Daoy (cell line): ENCODE data around the gene HELT. TPM values are rescaled to one million over a fixed set of nuclear protein-coding genes. Genes with fewer than 3 reads are reported as not detected.

Source experiments
- DNase-seq: peaks from one replicate; pipeline ENCODE4 v3.0.0-alpha.2; 2015; ENCODE audit warnings: low read depth
- total RNA-seq: library from RNA; depleted of rRNA; stranded (reverse); fragments of >200 nt; shearing (Covaris generic); gene quantifications from 2 replicates; pipeline ENCODE4 v1.2.3, GENCODE V29; 2014

The HELT gene
- total RNA-seq, 1 experiment from 2014 or later: not detected

DNA sequence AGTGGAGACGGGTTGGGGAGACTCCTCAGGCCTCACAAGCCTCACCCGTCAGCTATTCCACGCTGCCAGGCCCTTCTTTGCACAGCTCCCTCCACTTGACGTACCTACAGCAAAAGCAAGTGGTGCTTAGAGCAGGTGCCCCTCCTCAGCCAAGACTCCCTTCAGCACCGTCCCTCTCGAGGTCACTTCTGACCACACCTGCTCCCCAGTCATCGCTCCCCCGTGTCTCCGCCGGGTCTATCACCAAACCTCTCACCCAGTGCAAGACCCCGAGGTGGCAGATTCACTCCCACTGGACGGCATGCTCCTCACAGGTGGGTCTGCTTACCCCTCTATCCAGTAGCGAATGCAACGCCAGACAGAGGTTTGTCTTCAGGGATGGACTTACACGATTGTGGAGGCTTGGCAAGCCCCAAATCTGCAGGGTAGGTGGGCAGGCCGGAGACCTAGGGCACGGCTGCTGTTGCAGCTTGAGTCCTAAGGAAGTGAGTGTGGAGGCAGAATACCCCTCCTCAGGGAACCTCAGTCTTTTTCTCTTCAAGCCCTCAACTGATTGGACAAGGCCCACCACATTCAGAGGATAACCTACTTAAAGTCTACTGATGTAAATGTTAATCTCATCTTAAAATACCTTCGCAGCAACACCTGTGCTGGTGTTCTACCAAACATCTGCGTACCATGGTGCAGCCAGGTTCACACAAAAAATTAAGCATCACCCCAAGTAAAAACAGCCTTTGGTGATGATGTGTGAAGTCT, 14.5 kb upstream of the HELT start:
- DNase-seq: no peak

DNA sequence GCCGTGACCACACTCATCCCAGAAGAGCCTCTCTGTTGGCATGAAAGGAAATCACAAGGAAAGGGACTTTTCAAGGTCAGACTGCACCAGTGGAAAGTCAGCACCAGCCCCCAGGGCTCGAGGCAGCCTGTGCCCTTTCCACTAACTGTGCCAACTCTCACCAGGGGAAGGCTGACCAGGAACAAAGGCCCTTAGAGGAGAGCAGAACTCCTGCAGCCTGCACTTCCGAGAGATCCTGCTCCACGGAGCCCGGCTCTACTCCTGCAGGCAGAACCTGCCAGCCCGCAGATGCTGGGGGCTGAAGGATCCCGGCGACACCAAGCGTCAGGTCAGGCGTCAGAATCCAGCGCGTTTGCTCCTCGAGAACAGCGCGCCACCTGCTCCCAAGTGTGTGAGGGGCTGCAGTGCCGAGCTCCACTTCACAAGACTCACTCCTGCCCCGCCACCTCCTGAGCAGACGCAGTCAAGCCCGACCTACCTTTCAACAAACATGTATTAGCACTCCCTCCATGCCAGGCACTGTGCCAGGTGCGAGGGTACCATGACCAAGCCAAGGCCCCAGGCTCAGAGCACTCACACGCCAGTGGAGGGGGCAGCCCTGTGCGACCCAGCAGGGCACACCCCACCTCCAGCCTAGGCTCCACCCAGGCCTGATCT, 13.6 kb upstream of the HELT start:
- no peak for DNase-seq

- DNase-seq: peak; percentile 69
Measured at GRCh38 chr4:185005219-185005819, 13.0 kb upstream of the HELT start.

- peak; percentile 20 for DNase-seq
Measured at GRCh38 chr4:185011408-185011807, 6.9 kb upstream of the HELT start.

DNA sequence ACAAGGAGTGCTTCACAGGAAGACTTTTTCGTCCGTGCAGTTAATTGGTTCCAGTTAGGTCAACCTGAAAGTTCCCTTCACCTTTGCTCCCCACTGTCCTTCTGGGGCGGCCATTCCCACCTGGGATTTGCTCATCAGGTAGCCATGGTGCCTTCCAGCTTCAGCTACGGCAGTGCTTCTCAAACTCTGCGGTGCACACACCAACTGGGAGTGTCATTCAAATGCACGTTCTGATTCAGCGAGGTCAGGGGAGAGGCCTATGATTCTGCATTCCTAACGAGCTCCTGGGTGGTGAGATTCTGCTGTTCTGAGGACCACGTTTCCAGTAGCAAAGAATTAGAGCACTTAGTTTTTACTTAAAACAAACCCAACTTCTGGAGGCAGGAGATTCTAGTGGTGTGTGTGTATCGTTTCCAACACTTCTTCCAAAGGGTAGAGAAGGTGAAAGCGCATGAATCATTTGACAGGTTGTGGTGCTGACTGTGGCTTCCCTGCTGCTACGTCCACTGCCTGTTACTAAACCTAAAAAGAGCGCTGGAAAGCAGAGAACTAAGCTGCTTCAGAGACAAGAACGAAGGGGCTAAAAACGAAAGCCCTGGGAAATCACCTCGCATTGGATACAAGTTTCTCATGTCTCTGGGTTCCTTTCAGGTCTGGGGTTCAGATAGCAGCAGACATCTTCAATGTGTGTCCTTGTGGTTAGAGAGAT, 4.7 kb upstream of the HELT start:
- no peak for DNase-seq

DNA sequence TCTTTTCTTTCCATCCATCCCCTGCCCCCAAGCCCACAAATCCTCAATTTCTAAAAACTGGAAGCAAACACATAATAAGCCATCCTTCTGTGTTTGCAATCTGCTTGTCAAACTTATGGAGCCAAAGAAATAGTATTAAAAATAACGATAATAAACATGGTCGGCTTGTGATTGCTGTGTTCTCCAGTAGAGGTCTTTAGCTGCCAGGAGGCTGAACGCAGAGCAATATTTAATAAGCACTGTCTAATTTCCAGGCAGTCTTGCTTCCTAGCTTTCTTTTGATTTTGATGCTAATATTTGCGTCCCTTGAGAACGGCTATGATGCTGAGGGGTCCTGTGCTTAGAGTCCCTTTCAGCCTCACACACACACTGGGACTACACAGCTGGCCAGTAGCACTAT, 3.2 kb upstream of the HELT start:
- no peak for DNase-seq

DNA sequence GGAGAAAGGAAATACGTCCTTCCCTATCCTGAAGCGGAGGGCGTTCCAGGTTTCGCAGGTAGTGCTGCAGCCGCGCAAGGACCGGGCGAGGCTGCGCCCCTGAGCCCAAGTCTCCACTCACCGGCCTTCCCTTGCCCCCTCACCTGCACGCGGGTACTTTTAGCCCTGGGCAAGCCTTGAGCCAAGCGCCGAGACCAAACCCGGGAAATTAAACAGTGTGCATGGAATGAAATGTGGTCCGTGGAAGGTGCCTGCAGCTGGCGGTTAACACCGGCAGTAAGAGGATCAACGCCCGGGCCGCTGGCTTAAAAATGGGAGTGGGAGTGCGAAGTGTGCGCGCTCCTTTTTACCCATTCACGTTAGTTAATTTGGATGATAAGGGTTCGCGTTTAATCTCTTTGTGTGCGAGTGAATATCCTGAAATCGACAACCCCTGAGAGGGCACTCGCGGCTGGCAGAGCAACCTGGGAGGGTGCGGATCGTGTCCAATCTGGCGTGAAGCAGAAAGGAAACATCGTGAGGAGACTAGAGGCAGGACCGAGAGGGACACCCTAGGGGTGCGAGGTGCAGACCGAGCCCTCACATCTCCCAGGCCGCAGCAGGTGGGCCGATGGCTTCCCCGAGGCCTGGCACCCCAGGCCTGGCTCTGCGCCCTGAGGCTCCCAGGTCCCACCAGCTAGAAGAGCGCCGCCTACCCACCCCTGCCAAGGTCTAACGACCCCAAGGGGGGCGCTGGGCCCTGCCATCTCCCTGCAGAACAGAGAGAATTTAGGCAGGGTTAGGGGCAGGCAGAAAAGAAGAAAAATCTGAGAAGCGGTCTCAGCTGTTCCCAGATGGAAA, 2.0 kb upstream of the HELT start:
- DNase-seq: no peak

DNA sequence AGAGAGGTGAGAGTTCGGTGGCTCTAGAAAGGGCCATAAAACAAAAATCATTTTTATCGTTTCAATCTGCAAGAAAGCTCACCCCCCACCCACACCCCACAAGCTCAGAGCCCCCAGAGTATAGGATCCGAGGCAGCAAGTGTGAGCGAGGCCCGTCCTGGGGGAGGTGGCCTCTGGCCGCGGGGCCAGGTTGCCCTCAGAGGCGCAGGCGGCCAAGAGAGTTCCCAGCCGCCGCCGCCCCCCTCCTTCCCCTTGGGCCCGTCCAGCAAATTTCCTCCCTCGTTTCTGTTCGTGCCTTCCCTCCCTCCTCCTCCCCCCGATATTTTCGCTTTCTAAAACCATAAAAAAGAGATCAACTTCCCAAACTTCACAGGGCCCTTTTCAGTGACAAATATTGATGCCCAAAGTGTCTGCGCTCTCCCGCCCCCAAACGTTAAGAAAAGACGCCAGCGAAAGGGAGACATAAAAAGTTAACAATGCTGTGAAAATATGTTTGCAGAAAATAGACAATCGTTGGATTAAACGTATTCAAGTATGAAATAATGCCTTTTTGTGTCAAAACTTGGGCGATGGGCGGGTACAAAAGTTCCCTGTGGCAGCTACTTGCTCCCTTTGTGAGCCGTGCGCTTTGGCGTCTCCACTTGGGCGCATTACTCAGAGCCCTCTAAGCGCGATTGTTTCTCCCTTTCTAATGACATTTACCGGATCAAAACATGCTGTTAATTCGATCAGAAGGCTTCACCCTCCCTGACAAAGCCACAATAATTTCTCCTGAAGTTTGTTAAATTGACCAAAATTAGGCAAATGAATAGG, 1.1 kb upstream of the HELT start:
- DNase-seq: no peak

DNA sequence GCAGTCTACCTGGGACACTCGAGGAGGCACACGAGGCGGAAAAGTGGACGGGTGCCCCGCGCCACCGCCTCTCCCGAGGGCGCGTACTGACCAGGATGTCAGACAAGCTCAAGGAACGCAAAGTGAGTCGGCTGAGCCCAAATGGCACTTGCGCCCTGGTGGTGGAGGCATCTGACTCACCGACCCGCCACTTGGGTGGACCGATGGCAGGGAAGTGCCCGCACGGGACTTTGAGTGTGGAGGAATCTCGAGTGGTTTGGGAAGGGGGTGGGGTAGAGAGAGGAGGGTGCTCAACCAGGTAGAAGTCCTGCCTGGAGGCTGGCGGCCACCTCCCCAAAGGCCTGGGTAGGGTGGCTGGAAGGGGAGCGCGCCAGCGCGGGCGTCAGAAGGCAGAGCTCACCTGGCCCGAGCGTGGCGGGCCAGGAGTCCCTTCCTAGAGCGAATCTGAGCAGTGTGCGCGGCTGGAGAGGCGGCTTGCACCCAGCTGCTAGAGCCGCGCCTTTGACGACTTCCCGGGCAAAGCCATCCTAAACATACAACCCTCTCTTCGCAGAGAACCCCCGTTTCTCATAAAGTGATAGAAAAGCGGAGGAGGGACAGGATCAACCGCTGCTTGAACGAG, 655 bp downstream of the HELT start:
- DNase-seq: no peak

DNA sequence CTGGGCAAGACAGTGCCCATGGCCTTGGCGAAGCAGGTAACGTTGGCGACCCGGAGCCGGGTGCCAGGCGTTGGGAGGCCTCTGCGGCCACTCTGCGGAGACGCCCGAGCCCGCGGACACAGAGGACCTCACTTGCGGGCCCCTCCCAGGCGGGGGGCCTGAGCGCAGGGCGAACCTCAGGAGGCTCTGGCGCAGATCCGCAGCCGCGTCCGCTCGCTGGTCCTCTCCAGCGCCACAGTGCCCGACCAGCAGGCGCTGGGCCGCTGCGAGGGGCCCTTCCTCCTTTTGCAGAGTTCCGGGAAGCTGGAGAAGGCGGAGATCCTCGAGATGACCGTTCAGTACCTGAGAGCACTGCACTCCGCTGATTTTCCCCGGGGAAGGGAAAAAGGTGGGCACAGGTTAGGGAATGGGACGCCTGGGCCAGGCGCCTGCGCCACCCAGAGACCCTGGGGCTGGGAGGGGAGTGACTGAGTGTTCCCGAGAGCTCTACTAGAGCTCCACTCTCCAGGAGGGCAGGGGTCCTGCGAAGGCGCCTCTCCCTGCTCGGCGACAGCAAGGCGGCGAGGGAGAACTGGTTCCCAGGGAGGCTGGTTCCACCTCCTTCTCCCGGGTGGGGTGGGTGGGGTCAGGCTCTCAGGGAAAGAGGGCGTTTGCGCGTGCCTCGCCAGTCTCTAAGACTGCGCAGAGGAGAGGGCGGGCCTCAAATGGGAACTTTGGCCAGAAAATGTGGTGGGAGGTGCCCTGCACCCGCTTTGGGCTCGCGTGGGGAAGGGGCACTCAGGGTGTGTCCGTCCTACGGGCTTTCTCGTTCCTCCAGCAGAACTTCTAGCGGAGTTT, 1.4 kb downstream of the HELT start:
- no peak for DNase-seq

- DNase-seq: peak; percentile 16
Measured at GRCh38 chr4:185020293-185020808, 2.1 kb downstream of the HELT start.

GRCh38 chr4:185020863-185021761, 2.8 kb downstream of the HELT start:
- DNase-seq: no peak

DNA sequence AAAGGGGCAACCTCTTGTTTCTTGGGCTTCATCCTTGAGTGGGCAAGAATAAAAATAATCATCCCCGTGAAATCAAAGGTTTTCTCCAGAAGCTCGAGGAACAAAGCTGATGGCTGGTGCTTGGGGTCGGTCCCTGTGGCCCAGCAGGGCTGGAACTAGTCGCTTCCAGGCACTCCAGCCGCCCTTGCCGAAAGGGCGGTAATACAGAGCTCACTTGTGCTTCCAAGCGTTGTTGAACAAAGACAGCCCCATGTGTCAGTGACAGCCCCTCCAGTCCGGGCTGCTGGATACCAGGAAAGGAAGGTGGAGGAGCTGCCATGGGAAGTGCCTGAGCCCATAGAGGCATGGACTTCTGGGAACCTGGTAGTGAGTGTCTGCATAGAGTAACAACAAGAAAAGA, 5.2 kb downstream of the HELT start:
- DNase-seq: no peak

DNA sequence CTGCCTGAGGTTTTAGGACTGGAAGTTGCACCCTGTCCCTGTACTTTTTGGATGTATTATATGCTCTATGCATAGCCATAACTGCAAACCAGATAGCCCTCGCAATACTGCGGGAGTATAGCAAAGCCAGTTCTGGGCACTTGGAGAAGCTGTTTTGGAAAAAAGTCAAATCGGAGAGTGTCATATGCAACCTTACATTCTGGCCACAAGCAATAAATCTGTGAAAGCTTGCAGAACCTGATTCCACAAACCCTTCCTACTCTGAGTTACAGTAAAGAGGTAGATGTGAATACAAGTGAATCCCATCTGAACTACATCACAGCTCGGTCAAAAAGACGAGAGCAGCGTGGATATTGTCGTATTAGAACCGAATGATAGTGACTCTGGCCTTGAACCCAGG, 10.3 kb downstream of the HELT start:
- no peak for DNase-seq

DNA sequence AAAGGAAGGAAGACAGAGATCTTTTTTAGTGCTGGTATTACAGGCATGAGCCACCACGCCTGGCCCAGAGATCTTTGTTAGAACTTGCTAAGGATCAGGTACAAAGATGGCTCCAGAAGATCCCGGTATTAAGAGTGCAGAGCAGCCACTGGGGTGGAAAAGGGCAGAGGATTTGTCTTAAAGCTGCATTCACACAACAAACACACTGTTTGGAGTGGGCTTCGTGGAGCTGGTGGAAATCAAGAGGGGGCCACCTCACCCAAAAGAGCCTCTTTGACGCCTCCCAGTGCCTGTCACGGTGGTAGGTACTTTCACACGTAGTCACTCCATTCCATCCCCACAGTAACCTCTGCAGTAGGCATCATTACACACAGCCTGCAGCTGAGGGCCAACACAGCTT, 13.3 kb downstream of the HELT start:
- no peak for DNase-seq

- no peak for DNase-seq
Measured at GRCh38 chr4:185033072-185033471, 14.8 kb downstream of the HELT start.

GRCh38 chr4:185033950-185034349, 15.7 kb downstream of the HELT start:
- DNase-seq: no peak

- no peak for DNase-seq
Measured at GRCh38 chr4:185035284-185035683, 17.0 kb downstream of the HELT start.
